Chondrocyte (in vitro differentiated cells): ENCODE data around the gene ATL2. TPM values are rescaled to one million over a fixed set of nuclear protein-coding genes. Genes with fewer than 3 reads are reported as not detected.
A peak's percentile ranks its signal among the peaks of the same experiment; 100 is the strongest.
"Not testable (repeated sequence)": the region's sequence is repeated elsewhere in the genome, so short reads cannot be mapped to it uniquely, and the experiment has no call there.

Source experiments
- DNase-seq: peaks from one replicate; pipeline ENCODE4 v3.0.0; 2021; ENCODE audit warnings: mixed read lengths, low spot score
- H3K27ac Mint-ChIP-seq: one replicate; pipeline ENCODE4 v1.8.0; 2021; ENCODE audit warnings: mild to moderate bottlenecking, moderate library complexity, mixed read lengths; ENCODE audit not compliant: unreplicated experiment
- H3K27me3 Mint-ChIP-seq: 2 replicates; pipeline ENCODE4 v1.8.0; 2021; ENCODE audit warnings: low read depth, mixed read lengths
- H3K36me3 Mint-ChIP-seq: 2 replicates; pipeline ENCODE4 v1.8.0; 2021; ENCODE audit warnings: low read depth, mixed read lengths
- H3K4me1 Mint-ChIP-seq: 2 replicates; pipeline ENCODE4 v1.8.0; 2021; ENCODE audit warnings: low read depth, mild to moderate bottlenecking, mixed read lengths
- H3K4me3 Mint-ChIP-seq: one replicate; pipeline ENCODE4 v1.8.0; 2021; ENCODE audit warnings: mild to moderate bottlenecking, moderate library complexity, mixed read lengths; ENCODE audit not compliant: unreplicated experiment
- H3K9me3 Mint-ChIP-seq: 2 replicates; pipeline ENCODE4 v1.8.0; 2021; ENCODE audit warnings: low read depth, mixed read lengths
- CTCF ChIP-seq: fragments of 200-600 bp; sonication (generic); IDR thresholded peaks from 2 replicates; pipeline ENCODE4 v1.5.0; 2021; ENCODE audit warnings: antibody characterized with exemption, mild to moderate bottlenecking, moderate library complexity
- total RNA-seq: library from RNA; stranded (reverse); gene quantifications from 3 replicates; pipeline ENCODE4 v1.2.1, GENCODE V29; 2021

Gene ATL2
- total RNA-seq, 1 donor from 2014 or later: 34.1 TPM

- Mint-ChIP-seq H3K9me3 (no peaks in the 10 kb centered on the region), H3K4me1 (peaks cover 31% of the 10 kb centered on the region), H3K4me3 (no peak overlapping the region), H3K27ac (no peak overlapping the region), H3K27me3 (peaks cover 21% of the 10 kb centered on the region), H3K36me3 (no peaks in the 10 kb centered on the region)
- DNase-seq: no peak
- no peak for TF ChIP-seq CTCF
Measured at GRCh38 chr2:38386821-38387220, 9.7 kb upstream of the ATL2 start.

- Mint-ChIP-seq H3K27ac (no peak overlapping the region), H3K27me3 (peaks cover 20% of the 10 kb centered on the region), H3K4me3 (no peak overlapping the region), H3K4me1 (peaks cover 31% of the 10 kb centered on the region), H3K36me3 (no peaks in the 10 kb centered on the region), H3K9me3 (no peaks in the 10 kb centered on the region)
- TF ChIP-seq CTCF: no peak
- no peak for DNase-seq
Measured at GRCh38 chr2:38386377-38386776, 9.3 kb upstream of the ATL2 start.

- Mint-ChIP-seq H3K4me1 (peaks cover 37% of the 10 kb centered on the region), H3K27ac (peak overlapping the region; percentile 86), H3K27me3 (peaks cover 4% of the 10 kb centered on the region), H3K4me3 (no peak overlapping the region), H3K36me3 (no peaks in the 10 kb centered on the region), H3K9me3 (no peaks in the 10 kb centered on the region)
- TF ChIP-seq CTCF: no peak
- DNase-seq: no peak
Measured at GRCh38 chr2:38384338-38384737, 7.3 kb upstream of the ATL2 start.

- DNase-seq, H3K27me3 Mint-ChIP-seq, H3K9me3 Mint-ChIP-seq, H3K4me3 Mint-ChIP-seq, H3K36me3 Mint-ChIP-seq: not testable (repeated sequence)
- H3K4me1 Mint-ChIP-seq: peaks cover 37% of the 10 kb centered on the region
- H3K27ac Mint-ChIP-seq: peak overlapping the region; percentile 86
Measured at GRCh38 chr2:38383741-38384140, 6.7 kb upstream of the ATL2 start.

GRCh38 chr2:38381381-38382143, 4.5 kb upstream of the ATL2 start:
- no peak for TF ChIP-seq CTCF
- DNase-seq: no peak
- Mint-ChIP-seq H3K27me3 (no peaks in the 10 kb centered on the region), H3K4me3 (no peak overlapping the region), H3K9me3 (no peaks in the 10 kb centered on the region), H3K4me1 (peaks cover 41% of the 10 kb centered on the region), H3K36me3 (no peaks in the 10 kb centered on the region), H3K27ac (no peak overlapping the region)
